ENCODE data around the gene OGDH.

OGDH gene

DNA sequence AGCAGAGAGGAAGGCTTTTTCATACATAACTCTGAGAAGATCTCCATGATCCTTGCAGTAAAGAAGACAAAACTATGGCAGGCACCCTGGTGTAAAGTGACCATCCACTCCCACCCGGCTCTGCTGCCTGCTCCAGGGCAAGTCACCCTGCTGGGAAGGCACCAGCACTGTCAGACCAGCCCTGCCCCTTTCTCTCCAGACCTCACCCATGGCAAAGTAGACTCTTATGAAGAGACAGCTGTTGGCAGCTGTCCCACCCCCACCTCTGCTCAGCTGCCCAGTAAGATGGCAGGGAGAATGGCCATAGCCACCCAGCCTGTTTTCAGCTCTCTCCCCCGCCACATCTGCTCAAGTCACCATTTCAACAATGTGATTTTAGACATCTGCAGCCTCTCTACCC, 133.6 kb downstream of the OGDH start (continued):
- TF ChIP-seq ZNF138 (tag by site-specific recombination; IDR thresholded peaks at IDR 0.05; ENCODE audit: borderline replicate concordance) (no peak), KLF10 (tag by site-specific recombination; IDR thresholded peaks at IDR 0.05) (no peak), ZNF549 (tag by site-specific recombination; IDR thresholded peaks at IDR 0.05) (no peak), KLF17 (tag by site-specific recombination; IDR thresholded peaks at IDR 0.05) (no peak), ZNF433 (tag by site-specific recombination; IDR thresholded peaks at IDR 0.05; ENCODE audit: low read depth) (no peak), ZNF704 (tag by site-specific recombination; IDR thresholded peaks at IDR 0.05) (no peak), ZNF155 (tag by site-specific recombination; IDR thresholded peaks at IDR 0.05) (no peak)

GRCh38 chr7:44743750-44744149, 137.3 kb downstream of the OGDH start:
- H3K27ac ChIP-seq (ENCODE audit: extremely low read depth, low read depth, low read length): no peak overlapping the region
- no peaks in the 10 kb centered on the region for H3K9me3 ChIP-seq (ENCODE audit: control insufficient read depth, insufficient read depth, low read depth, low read length)
- ChIA-PET CTCF (interaction anchor here (0.7 kb wide), 1 partner anchor 529 kb away, joined by 4 read pairs; no protein-coding TSS in a partner anchor), POLR2A (no interaction called here)
- H3K4me1 ChIP-seq (ENCODE audit: control insufficient read depth, insufficient read depth, low read length): no peaks in the 10 kb centered on the region
- no peak overlapping the region for H3K4me3 ChIP-seq (ENCODE audit: low read depth, low read length)
- TF ChIP-seq OSR2 (tag by site-specific recombination; IDR thresholded peaks at IDR 0.05) (no peak), ZNF558 (tag by site-specific recombination; IDR thresholded peaks at IDR 0.05) (no peak), IKZF3 (tag by site-specific recombination; IDR thresholded peaks at IDR 0.05) (no peak)
- H3K36me3 ChIP-seq (ENCODE audit: control insufficient read depth in 2 of 2, insufficient read depth in 1 of 2, low read length in 2 of 2): no peaks in the 10 kb centered on the region

- H3K4me3 ChIP-seq (ENCODE audit: low read depth, low read length): peak within 1 kb of the TSS; percentile 92
- H3K27ac ChIP-seq (ENCODE audit: extremely low read depth, low read depth, low read length): peak within 1 kb of the TSS; percentile 71
- H3K9me3 ChIP-seq (ENCODE audit: control insufficient read depth, insufficient read depth, low read depth, low read length): no peaks in the 10 kb centered on the region
- ChIA-PET CTCF (interaction anchor here (0.7 to 1.2 kb wide), 2 partner anchors 174 kb away, joined by 3 read pairs; no protein-coding TSS in a partner anchor), POLR2A (interaction anchor here (0.5 to 2.6 kb wide), 6 partner anchors 30 to 174 kb away, joined by 3 to 12 read pairs (median 5); partner anchors contain the start of genes DDX56 and OGDH)
- peaks cover 0 to 15% of the 10 kb centered on the region in 2 experiments; a peak in 2 of 3 replicates for H3K36me3 ChIP-seq (ENCODE audit: control insufficient read depth in 2 of 2, insufficient read depth in 1 of 2, low read length in 2 of 2)
- no peaks in the 10 kb centered on the region; the same call in 1 of the 2 replicates for H3K4me1 ChIP-seq (ENCODE audit: control insufficient read depth, insufficient read depth, low read length)
- peak; percentile 44 for TF ChIP-seq SP2 (tag by site-specific recombination; IDR thresholded peaks at IDR 0.05)
- peak; percentile 66; the same call in 1 of the 2 replicates for TF ChIP-seq ZNF660 (tag by site-specific recombination; IDR thresholded peaks at IDR 0.05)
- peak; percentile 65 for TF ChIP-seq KLF8 (tag by site-specific recombination; IDR thresholded peaks at IDR 0.05)
- peak; percentile 44; the same call in 1 of the 2 replicates for TF ChIP-seq GLIS1 (tag by site-specific recombination; IDR thresholded peaks at IDR 0.05)
- peak; percentile 58; the same call in 1 of the 2 replicates for TF ChIP-seq ZBTB17 (tag by site-specific recombination; IDR thresholded peaks at IDR 0.05)
- TF ChIP-seq ZNF335 (tag by site-specific recombination; conservative IDR thresholded peaks at IDR 0.05): peak; percentile 55
- TF ChIP-seq IKZF3 (tag by site-specific recombination; IDR thresholded peaks at IDR 0.05): 0 out of 2 replicates have a peak, but pooled peaks have one; percentile 34
- TF ChIP-seq, protein P1, sequence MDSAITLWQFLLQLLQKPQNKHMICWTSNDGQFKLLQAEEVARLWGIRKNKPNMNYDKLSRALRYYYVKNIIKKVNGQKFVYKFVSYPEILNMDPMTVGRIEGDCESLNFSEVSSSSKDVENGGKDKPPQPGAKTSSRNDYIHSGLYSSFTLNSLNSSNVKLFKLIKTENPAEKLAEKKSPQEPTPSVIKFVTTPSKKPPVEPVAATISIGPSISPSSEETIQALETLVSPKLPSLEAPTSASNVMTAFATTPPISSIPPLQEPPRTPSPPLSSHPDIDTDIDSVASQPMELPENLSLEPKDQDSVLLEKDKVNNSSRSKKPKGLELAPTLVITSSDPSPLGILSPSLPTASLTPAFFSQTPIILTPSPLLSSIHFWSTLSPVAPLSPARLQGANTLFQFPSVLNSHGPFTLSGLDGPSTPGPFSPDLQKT (IDR thresholded peaks at IDR 0.05; ENCODE audit: borderline replicate concordance, low read depth, low read length): no peak
- TF ChIP-seq ZNF169 (tag by site-specific recombination; IDR thresholded peaks at IDR 0.05): no peak
- peak; percentile 48 for TF ChIP-seq ZNF121 (tag by site-specific recombination; IDR thresholded peaks at IDR 0.05)
- peak; percentile 81 for TF ChIP-seq KLF10 (tag by site-specific recombination; IDR thresholded peaks at IDR 0.05)
- peak; percentile 63; the same call in 1 of the 2 replicates for TF ChIP-seq ZSCAN30 (tag by site-specific recombination; IDR thresholded peaks at IDR 0.05)
- peak; percentile 86 for TF ChIP-seq ZNF423 (tag by site-specific recombination; IDR thresholded peaks at IDR 0.05)
- 0 out of 2 replicates have a peak, but pooled peaks have one; percentile 22 for TF ChIP-seq ZNF768 (tag by site-specific recombination; IDR thresholded peaks at IDR 0.05)
- TF ChIP-seq ZNF561 (tag by site-specific recombination; IDR thresholded peaks at IDR 0.05; ENCODE audit: borderline replicate concordance): peak; percentile 41; the same call in 1 of the 2 replicates
- peak; percentile 28; the same call in 1 of the 2 replicates for TF ChIP-seq SP3 (tag by site-specific recombination; IDR thresholded peaks at IDR 0.05)
- 0 out of 2 replicates have a peak, but pooled peaks have one; percentile 8 for TF ChIP-seq ZNF2 (tag by site-specific recombination; IDR thresholded peaks at IDR 0.05)
- 0 out of 2 replicates have a peak, but pooled peaks have one; percentile 39 for TF ChIP-seq PATZ1 (tag by site-specific recombination; IDR thresholded peaks at IDR 0.05)
- no peak for TF ChIP-seq ZNF433 (tag by site-specific recombination; IDR thresholded peaks at IDR 0.05; ENCODE audit: low read depth)
- peak; percentile 75 for TF ChIP-seq ZNF341 (tag by site-specific recombination; IDR thresholded peaks at IDR 0.05; ENCODE audit: low read depth)
Measured at GRCh38 chr7:44748045-44748947, 141.9 kb downstream of the OGDH start, which contains the start of gene ZMIZ2. ZMIZ2 (plus strand) TSS chr7:44748847; CDS start chr7:44756250, 7,403 bp downstream.
